MM.1S (cell line): ENCODE measurements around the gene ARFGAP1.
"Not testable (repeated sequence)": the region's sequence is repeated elsewhere in the genome, so short reads cannot be mapped to it uniquely, and the experiment has no call there.

ENCODE experiments used
- CTCF ChIP-seq: fragments of 300-600 bp; sonication (generic); IDR thresholded peaks from 2 replicates; pipeline ENCODE4 v1.5.1; 2016; ENCODE audit warnings: antibody characterized with exemption, low read length, mixed read lengths
- EZH2 ChIP-seq: fragments of 300-600 bp; sonication (generic); optimal IDR thresholded peaks from 2 replicates; pipeline ENCODE3; 2017; ENCODE audit warnings: low read depth, mild to moderate bottlenecking, antibody characterized with exemption, low read length, mixed read lengths
- EZH2phosphoT487 ChIP-seq: fragments of 300-600 bp; sonication (generic); IDR thresholded peaks from 2 replicates; pipeline ENCODE4 v1.6.1; 2018; ENCODE audit warnings: antibody characterized with exemption, low read length

- not testable (repeated sequence) for TF ChIP-seq CTCF, EZH2, EZH2phosphoT487
Observed at GRCh38 chr20:63305933-63306672, 33.5 kb downstream of the ARFGAP1 start.
